HepG2 (cell line): ENCODE results near the gene NDUFAF8. TPM values are rescaled to one million over a fixed set of nuclear protein-coding genes. Genes with fewer than 3 reads are reported as not detected.
A peak's percentile ranks its signal among the peaks of the same experiment; 100 is the strongest.

Experiments
- CREB3 ChIP-seq: sonication (generic); formaldehyde crosslinking; IDR thresholded peaks from 2 replicates; pipeline ENCODE4 v1.5.0; 2020; ENCODE audit warnings: missing genetic modification reagents
- ELF1 ChIP-seq: sonication (generic); formaldehyde crosslinking; IDR thresholded peaks from 2 replicates; pipeline ENCODE4 v1.4.0; 2020; ENCODE audit warnings: missing genetic modification reagents
- FOXO1 ChIP-seq: sonication (generic); formaldehyde crosslinking; IDR thresholded peaks from 2 replicates; pipeline ENCODE4 v1.4.0; 2020; ENCODE audit warnings: missing genetic modification reagents
- HBP1 ChIP-seq: IDR thresholded peaks from 2 replicates; pipeline ENCODE4 v1.6.1; 2016; ENCODE audit warnings: low read depth, control low read depth
- HCFC1 ChIP-seq: fragments of 150-350 bp; IDR thresholded peaks from 2 replicates; pipeline ENCODE4 v1.6.1; 2014; ENCODE audit warnings: low read depth, low read length
- HDAC1 ChIP-seq: sonication (generic); formaldehyde crosslinking; IDR thresholded peaks from 2 replicates; pipeline ENCODE4 v1.5.1; 2020; ENCODE audit warnings: mild to moderate bottlenecking, missing genetic modification reagents
- KAT8 ChIP-seq: IDR thresholded peaks from 2 replicates; pipeline ENCODE4 v1.6.1; 2016; ENCODE audit warnings: missing genetic modification reagents, missing compliant biosample characterization
- MTA1 ChIP-seq: sonication (generic); formaldehyde crosslinking; IDR thresholded peaks from 2 replicates; pipeline ENCODE4 v1.4.0; 2020; ENCODE audit warnings: missing genetic modification reagents, mild to moderate bottlenecking, borderline replicate concordance
- NCOA1 ChIP-seq: sonication (generic); formaldehyde crosslinking; IDR thresholded peaks from 2 replicates; pipeline ENCODE4 v1.9.0; 2021; ENCODE audit warnings: missing genetic modification reagents
- NR2F2 ChIP-seq: IDR thresholded peaks from 2 replicates; pipeline ENCODE4 v1.6.1; 2012; ENCODE audit warnings: low read depth, inconsistent platforms, borderline replicate concordance
- NR3C1 ChIP-seq: sonication (generic); formaldehyde crosslinking; IDR thresholded peaks from 2 replicates; pipeline ENCODE4 v1.4.0; 2020; ENCODE audit warnings: missing genetic modification reagents
- PTBP1 ChIP-seq: fragments of 200-400 bp; formaldehyde crosslinking; IDR thresholded peaks from 2 replicates; pipeline ENCODE4 v1.6.1; 2018; ENCODE audit warnings: low read length, low read depth; ENCODE audit not compliant: poor library complexity, severe bottlenecking
- SRSF1 ChIP-seq: fragments of 200-400 bp; formaldehyde crosslinking; optimal IDR thresholded peaks from 2 replicates; pipeline ENCODE3; 2017; ENCODE audit warnings: mild to moderate bottlenecking, low read depth, low read length, moderate library complexity
- SRY ChIP-seq: sonication (generic); formaldehyde crosslinking; IDR thresholded peaks from 2 replicates; pipeline ENCODE4 v1.8.0; 2022; ENCODE audit warnings: mild to moderate bottlenecking, missing genetic modification reagents
- ZBTB1 ChIP-seq: sonication (generic); formaldehyde crosslinking; IDR thresholded peaks from 2 replicates; pipeline ENCODE4 v1.4.0; 2020; ENCODE audit warnings: missing genetic modification reagents, borderline replicate concordance
- ZFP41 ChIP-seq: sonication (generic); formaldehyde crosslinking; IDR thresholded peaks from 2 replicates; pipeline ENCODE4 v1.4.0; 2020; ENCODE audit warnings: mild to moderate bottlenecking, missing genetic modification reagents, borderline replicate concordance
- ZGPAT ChIP-seq: IDR thresholded peaks from 2 replicates; pipeline ENCODE4 v1.6.1; 2016; ENCODE audit warnings: mild to moderate bottlenecking
- ZKSCAN1 ChIP-seq: fragments of 150-350 bp; IDR thresholded peaks from 2 replicates; pipeline ENCODE4 v1.6.1; 2014; ENCODE audit warnings: low read length
- ZNF382 ChIP-seq: sonication (generic); formaldehyde crosslinking; IDR thresholded peaks from 2 replicates; pipeline ENCODE4 v1.5.0; 2020; ENCODE audit warnings: missing genetic modification reagents, mild to moderate bottlenecking, borderline replicate concordance
- ZNF572 ChIP-seq: sonication (generic); formaldehyde crosslinking; IDR thresholded peaks from 2 replicates; pipeline ENCODE4 v1.5.1; 2020; ENCODE audit warnings: mild to moderate bottlenecking, missing genetic modification reagents
- ZNF574 ChIP-seq: sonication (generic); formaldehyde crosslinking; IDR thresholded peaks from 2 replicates; pipeline ENCODE4 v1.4.0; 2020; ENCODE audit warnings: missing genetic modification reagents
- ZNF644 ChIP-seq: IDR thresholded peaks from 2 replicates; pipeline ENCODE4 v1.6.1; 2016; ENCODE audit warnings: low read depth
- ZNF788 ChIP-seq: sonication (generic); formaldehyde crosslinking; IDR thresholded peaks from 2 replicates; pipeline ENCODE4 v1.5.0; 2020; ENCODE audit warnings: mild to moderate bottlenecking, missing genetic modification reagents, borderline replicate concordance
- ZNF883 ChIP-seq: sonication (generic); formaldehyde crosslinking; IDR thresholded peaks from 2 replicates; pipeline ENCODE4 v1.5.1; 2020; ENCODE audit warnings: mild to moderate bottlenecking, missing genetic modification reagents; ENCODE audit errors: not compliant biosample characterization
- polyA plus RNA-seq, 8 experiments: library from polyadenylated mRNA; depleted of rRNA in 3 of 8; stranded (reverse) in 7 of 8; unstranded in 1 of 8; fragments of >200 nt; fragmentation: Illumina TruSeq in 4 of 8; extraction: Trizol in 4 of 8; gene quantifications; 2 replicates each; pipeline versions ENCODE4 v1.2.1 to v1.2.3, GENCODE V29; 2011 to 2016; ENCODE audit warnings: low read depth in 4 of 8, missing spikeins in 1 of 8, mixed read lengths in 1 of 8; ENCODE audit not compliant: insufficient read depth in 1 of 8
- total RNA-seq, 5 experiments: library from RNA; depleted of rRNA; stranded (reverse); fragments of >200 nt; fragmentation: Illumina TruSeq; extraction: Trizol; gene quantifications; 2 replicates each; pipeline ENCODE4 v1.2.3, GENCODE V29; 2016; ENCODE audit warnings: low read depth in 1 of 5

Gene NDUFAF8
- total and polyA plus RNA-seq, 2 of the 13 experiments (the other 11 are each of a cell fraction or from before 2014, with no cell fraction given), result 75.6 to 233 TPM

GRCh38 chr17:81238815-81239713 lies at the start of gene NDUFAF8, which contains the start of gene TEPSIN (continued):
- TF ChIP-seq ZGPAT, result peak; percentile 35; the same call in 1 of the 2 replicates
- TF ChIP-seq ZNF644, result no peak
- no peak for TF ChIP-seq ZNF382 (CRISPR knock-in tag)
- peak; percentile 36 for TF ChIP-seq SRY (CRISPR knock-in tag)
- peak; percentile 93 for TF ChIP-seq HDAC1 (CRISPR knock-in tag)
- peak; percentile 92 for TF ChIP-seq SRSF1
- TF ChIP-seq NCOA1 (CRISPR knock-in tag), result 0 out of 2 replicates have a peak, but pooled peaks have one; percentile 18
- TF ChIP-seq ELF1 (CRISPR knock-in tag), result peak; percentile 100
- TF ChIP-seq ZNF883 (CRISPR knock-in tag), result no peak
- TF ChIP-seq ZKSCAN1, result no peak
- TF ChIP-seq MTA1 (CRISPR knock-in tag), result no peak
- TF ChIP-seq ZBTB1 (CRISPR knock-in tag), result no peak
- TF ChIP-seq NR3C1 (CRISPR knock-in tag), result no peak
- TF ChIP-seq NR2F2, result 0 out of 2 replicates have a peak, but pooled peaks have one; percentile 13
- TF ChIP-seq ZNF574 (CRISPR knock-in tag), result peak; percentile 73
- TF ChIP-seq ZNF788 (CRISPR knock-in tag), result no peak
- peak; percentile 70 for TF ChIP-seq HCFC1
- TF ChIP-seq CREB3, result no peak
- no peak for TF ChIP-seq PTBP1
- TF ChIP-seq ZNF572, result no peak
- peak; percentile 74; the same call in 1 of the 2 replicates for TF ChIP-seq ZFP41 (CRISPR knock-in tag)
- no peak; the same call in 1 of the 2 replicates for TF ChIP-seq FOXO1 (CRISPR knock-in tag)
- TF ChIP-seq HBP1 (CRISPR knock-in tag), result no peak; the same call in 1 of the 2 replicates
- peak; percentile 90 for TF ChIP-seq KAT8
